Uterus (tissue), 4 donors: ENCODE results near the gene DPF3. TPM values are rescaled to one million over a fixed set of nuclear protein-coding genes. Genes with fewer than 3 reads are reported as not detected.

Experiments used
- DNase-seq, 2 donors: peaks; one replicate each; pipeline ENCODE4 v3.0.0-alpha.2; 2019 to 2020
- H3K27ac ChIP-seq, 2 donors: fragments of 200-600 bp; sonication (generic); 1 replicate in 1 of 2; 2 replicates in 1 of 2; pipeline ENCODE4 v1.5.1; 2016 to 2018
- H3K27me3 ChIP-seq, 2 donors: fragments of 200-600 bp; sonication (generic); one replicate each; pipeline ENCODE4 v1.5.1; 2018 to 2019; ENCODE audit warnings: control low read depth in 1 of 2
- H3K36me3 ChIP-seq, 2 donors: fragments of 200-600 bp; sonication (generic); one replicate each; pipeline ENCODE4 v1.5.1; 2019; ENCODE audit warnings: control low read depth in 1 of 2
- H3K4me1 ChIP-seq, 2 donors: fragments of 200-600 bp; sonication (generic); one replicate each; pipeline ENCODE4 v1.5.1; 2018 to 2019; ENCODE audit warnings: control low read depth in 1 of 2
- H3K4me3 ChIP-seq, 2 donors: fragments of 200-600 bp; sonication (generic); 1 replicate in 1 of 2; 2 replicates in 1 of 2; pipeline ENCODE4 v1.5.1; 2018 to 2019; ENCODE audit warnings: mild to moderate bottlenecking in 1 of 2
- H3K9me3 ChIP-seq, 2 donors: fragments of 200-600 bp; sonication (generic); one replicate each; pipeline ENCODE4 v1.5.1; 2019; ENCODE audit warnings: control low read depth in 1 of 2
- POLR2A ChIP-seq, 2 donors: fragments of 450-650 bp; IDR thresholded peaks; one replicate each; pipeline ENCODE4 v1.6.1; 2016; ENCODE audit warnings: antibody characterized with exemption in 2 of 2, mild to moderate bottlenecking in 1 of 2, moderate library complexity in 1 of 2
- intact Hi-C: fragments of 100-400 bp; cut with DNase I; formaldehyde crosslinking; loops from one replicate; pipeline ENCODE4 v1.15.1; 2023; ENCODE audit warnings: low total_unique reads
- total RNA-seq, 4 donors: library from RNA; depleted of rRNA in 3 of 4; stranded (reverse); fragments of >200 nt in 3 of 4; gene quantifications; one replicate each; pipeline versions ENCODE4 v1.1.0 to v1.2.4, GENCODE V29; 2014 to 2023
- TF ChIP-seq, protein P1 (sequence below), 4 experiments: fragments of 200-600 bp in 2 of 4; fragments of 450-650 bp in 2 of 4; sonication (generic) in 2 of 4; IDR thresholded peaks; one replicate each; pipeline ENCODE4 v1.5.1; 2016 to 2019; ENCODE audit warnings: antibody characterized with exemption in 4 of 4, mild to moderate bottlenecking in 2 of 4, moderate library complexity in 1 of 4
- donor health status: DM: yes; HTN: yes; CAD: no.

The DPF3 gene
- total RNA-seq, 4 donors from 2014 or later, result 1.6 to 2.8 TPM; not detected in 2

DNA sequence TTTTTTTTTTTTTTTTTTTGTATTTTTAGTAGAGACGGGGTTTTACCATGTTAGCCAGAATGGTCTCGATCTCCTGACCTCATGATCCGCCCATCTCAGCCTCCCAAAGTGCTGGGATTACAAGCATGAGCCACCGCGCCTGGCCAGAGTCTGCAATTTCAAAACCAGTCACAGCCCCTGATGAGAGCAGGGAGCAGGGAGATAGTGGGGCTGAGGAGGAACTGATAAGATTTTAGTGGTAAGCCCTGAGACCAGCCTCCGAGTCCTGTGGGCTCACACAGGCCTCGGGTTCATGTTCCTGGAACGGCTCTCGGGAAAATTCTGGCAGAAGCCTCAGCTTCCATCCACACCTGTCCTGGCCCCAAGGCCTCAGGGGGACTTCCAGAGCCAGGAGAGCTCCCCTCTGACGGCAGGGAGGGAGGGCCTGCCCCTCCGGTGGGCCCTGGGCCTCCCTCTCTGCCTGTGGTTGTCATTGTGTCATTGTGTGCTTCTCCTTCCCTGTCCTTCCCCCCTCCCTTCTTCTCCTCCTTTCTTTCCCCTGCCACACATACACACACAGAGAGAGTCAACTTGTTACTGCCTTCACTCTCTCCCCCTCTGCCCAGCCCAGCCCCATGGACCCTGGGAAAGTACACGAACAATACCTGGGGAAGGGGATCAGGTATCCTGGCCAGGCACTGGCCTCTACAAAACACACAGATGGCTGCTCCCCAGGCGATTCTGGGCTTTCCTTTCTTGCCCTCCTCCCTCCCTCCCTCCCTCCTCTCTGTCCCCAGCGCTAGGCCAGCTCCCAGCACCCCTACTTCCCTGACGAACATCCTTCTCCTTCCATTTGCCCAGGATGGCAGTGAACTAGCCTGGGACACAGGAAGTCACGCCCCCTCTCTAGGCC is 294.1 kb downstream of the DPF3 start:
- Histone ChIP-seq H3K9me3 (no peaks in the 10 kb centered on the region), H3K27me3 (no peaks in the 10 kb centered on the region), H3K4me3 (no peak overlapping the region), H3K4me1 (no peaks in the 10 kb centered on the region), H3K36me3 (no peaks in the 10 kb centered on the region), H3K27ac (no peak overlapping the region)
- DNase-seq, result no peak
- intact Hi-C loops, result no loop called here
- TF ChIP-seq, protein P1, sequence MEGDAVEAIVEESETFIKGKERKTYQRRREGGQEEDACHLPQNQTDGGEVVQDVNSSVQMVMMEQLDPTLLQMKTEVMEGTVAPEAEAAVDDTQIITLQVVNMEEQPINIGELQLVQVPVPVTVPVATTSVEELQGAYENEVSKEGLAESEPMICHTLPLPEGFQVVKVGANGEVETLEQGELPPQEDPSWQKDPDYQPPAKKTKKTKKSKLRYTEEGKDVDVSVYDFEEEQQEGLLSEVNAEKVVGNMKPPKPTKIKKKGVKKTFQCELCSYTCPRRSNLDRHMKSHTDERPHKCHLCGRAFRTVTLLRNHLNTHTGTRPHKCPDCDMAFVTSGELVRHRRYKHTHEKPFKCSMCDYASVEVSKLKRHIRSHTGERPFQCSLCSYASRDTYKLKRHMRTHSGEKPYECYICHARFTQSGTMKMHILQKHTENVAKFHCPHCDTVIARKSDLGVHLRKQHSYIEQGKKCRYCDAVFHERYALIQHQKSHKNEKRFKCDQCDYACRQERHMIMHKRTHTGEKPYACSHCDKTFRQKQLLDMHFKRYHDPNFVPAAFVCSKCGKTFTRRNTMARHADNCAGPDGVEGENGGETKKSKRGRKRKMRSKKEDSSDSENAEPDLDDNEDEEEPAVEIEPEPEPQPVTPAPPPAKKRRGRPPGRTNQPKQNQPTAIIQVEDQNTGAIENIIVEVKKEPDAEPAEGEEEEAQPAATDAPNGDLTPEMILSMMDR (IDR thresholded peaks at IDR 0.05), result no peak
- no peak for TF ChIP-seq POLR2A (IDR thresholded peaks at IDR 0.05)

DNA sequence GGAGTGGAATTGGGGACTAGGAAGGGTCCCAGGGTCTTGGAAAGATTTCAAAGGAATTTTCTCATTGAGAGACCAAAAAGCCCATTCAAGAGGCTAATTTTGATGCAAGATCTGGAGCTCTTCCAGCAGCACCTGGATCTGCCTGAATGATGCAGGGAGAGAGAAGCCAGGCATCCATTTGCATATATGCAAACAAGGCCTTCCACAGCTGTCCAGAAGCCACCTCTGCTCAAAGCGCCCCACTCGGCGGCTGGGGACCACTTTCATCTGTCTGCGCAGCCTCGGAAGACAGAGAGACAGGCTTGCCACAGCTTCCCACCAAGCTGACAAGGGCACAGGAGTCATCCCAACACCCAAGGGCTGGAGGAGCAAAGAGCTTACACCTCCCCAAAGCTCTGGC is 295.6 kb downstream of the DPF3 start:
- Histone ChIP-seq H3K4me1 (no peaks in the 10 kb centered on the region), H3K36me3 (no peaks in the 10 kb centered on the region), H3K9me3 (no peaks in the 10 kb centered on the region), H3K27me3 (no peaks in the 10 kb centered on the region), H3K4me3 (no peak overlapping the region), H3K27ac (no peak overlapping the region)
- TF ChIP-seq POLR2A (IDR thresholded peaks at IDR 0.05), result no peak
- TF ChIP-seq, protein P1 (IDR thresholded peaks at IDR 0.05), result no peak
- DNase-seq, result no peak
- intact Hi-C loops, result no loop called here

DNA sequence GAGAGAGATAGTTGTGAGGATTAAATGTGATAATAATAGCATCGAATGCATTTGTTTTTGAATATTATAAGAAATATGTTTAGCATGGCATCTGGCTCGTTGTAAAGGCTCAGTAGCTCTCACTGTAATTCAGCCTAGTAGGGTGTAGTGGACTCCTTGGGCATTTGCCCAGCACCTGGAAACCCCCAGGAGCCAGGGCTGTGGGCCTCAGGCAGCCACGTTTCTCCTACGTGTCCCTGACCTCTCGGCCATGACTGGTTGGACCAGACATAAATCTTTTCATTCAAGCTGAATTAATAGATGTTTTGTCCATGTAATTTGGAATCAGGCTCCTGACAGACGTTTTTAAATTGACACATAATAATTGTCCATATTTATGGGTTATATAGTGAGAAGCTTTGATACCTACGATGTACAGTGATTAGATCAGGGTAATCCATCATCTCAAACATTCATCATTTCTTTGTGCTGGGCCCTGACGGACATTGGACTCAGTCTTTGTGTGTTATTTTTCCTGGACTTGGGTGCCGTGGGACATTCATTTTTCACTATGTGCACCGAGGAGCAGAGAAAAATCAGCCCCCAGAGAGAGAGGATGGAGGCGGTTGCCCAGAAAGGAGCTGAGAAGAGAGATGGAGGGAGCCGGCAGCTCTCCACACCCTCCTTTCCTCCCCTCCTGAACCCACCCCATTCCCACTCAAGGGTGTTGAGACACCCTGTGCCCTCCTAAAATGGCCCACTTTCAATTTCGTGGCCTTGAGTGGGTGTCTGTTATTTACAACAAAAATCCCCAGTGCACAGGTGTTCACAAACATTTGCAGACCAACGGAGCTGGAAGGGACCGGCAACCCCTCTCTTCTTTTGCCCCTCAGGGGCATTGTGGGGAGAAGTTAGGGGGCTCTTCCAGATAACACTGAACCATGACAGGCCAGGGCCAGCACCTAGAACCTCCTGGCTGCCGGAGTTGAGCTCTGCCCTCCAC is 296.4 kb downstream of the DPF3 start:
- H3K36me3 ChIP-seq, result no peaks in the 10 kb centered on the region
- intact Hi-C loops, result no loop called here
- no peak overlapping the region for H3K4me3 ChIP-seq
- H3K9me3 ChIP-seq, result no peaks in the 10 kb centered on the region
- H3K27me3 ChIP-seq, result no peaks in the 10 kb centered on the region
- TF ChIP-seq, protein P1 (IDR thresholded peaks at IDR 0.05), result no peak
- no peak for TF ChIP-seq POLR2A (IDR thresholded peaks at IDR 0.05)
- H3K27ac ChIP-seq, result no peak overlapping the region
- no peaks in the 10 kb centered on the region for H3K4me1 ChIP-seq
- DNase-seq, result no peak

DNA sequence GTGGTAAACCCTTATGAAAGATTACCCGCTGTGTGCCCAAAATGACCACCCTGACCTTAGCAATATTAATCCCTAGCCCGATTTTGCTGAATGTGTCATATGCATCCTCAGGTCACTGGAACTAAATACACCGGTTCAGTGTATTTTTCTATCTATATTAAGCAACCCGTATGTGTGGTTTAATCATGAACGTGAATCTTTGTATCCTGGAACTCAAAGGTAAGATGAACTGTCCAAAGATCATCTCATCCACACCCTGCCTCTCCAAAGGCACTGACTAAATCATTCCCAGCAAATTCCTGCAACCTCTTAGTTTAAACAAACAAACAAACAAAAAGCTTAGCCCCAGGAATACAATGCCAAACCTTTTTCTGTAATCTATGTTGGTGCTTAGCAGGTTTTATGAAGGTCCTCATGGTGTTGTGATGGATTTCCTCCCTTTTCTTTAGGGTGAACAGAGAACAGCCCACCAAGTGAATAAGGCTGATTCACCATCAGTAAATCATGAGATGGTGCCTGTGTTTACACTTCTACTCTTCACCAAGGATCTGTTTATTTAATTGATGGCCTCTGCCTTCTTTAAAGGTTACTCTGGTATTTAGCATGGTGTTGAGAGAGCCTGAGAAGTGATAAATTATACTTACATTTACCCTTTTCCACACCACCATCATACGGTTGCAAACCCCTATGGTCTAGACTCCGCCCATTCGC is 298.6 kb downstream of the DPF3 start:
- H3K9me3 ChIP-seq, result no peaks in the 10 kb centered on the region
- H3K27me3 ChIP-seq, result no peaks in the 10 kb centered on the region
- intact Hi-C loops, result no loop called here
- no peak for TF ChIP-seq POLR2A (IDR thresholded peaks at IDR 0.05)
- TF ChIP-seq, protein P1 (IDR thresholded peaks at IDR 0.05), result no peak
- no peak overlapping the region for H3K27ac ChIP-seq
- H3K4me1 ChIP-seq, result no peaks in the 10 kb centered on the region
- no peaks in the 10 kb centered on the region for H3K36me3 ChIP-seq
- H3K4me3 ChIP-seq, result no peak overlapping the region
- DNase-seq, result no peak
